ENCODE data around the gene ANXA2.
"Not testable (repeated sequence)": the region's sequence is repeated elsewhere in the genome, so short reads cannot be mapped to it uniquely, and the experiment has no call there.

ANXA2 gene

DNA sequence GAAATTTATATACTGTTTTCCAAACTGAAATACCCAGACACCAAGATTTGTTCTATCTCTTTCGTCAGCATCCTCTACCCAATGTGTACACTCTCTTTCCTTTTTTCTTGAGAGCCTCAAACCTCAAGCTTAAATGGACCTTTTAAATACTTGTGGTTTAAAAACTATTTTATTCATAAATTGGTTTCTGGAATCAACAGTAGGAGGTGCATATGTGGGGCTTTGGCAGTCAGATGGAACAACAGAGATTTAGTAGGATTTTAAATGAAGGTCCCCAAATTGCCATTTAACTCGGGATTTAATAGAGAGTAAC, 33.2 kb downstream of the ANXA2 start:
- no peak for FAIRE-seq

DNA sequence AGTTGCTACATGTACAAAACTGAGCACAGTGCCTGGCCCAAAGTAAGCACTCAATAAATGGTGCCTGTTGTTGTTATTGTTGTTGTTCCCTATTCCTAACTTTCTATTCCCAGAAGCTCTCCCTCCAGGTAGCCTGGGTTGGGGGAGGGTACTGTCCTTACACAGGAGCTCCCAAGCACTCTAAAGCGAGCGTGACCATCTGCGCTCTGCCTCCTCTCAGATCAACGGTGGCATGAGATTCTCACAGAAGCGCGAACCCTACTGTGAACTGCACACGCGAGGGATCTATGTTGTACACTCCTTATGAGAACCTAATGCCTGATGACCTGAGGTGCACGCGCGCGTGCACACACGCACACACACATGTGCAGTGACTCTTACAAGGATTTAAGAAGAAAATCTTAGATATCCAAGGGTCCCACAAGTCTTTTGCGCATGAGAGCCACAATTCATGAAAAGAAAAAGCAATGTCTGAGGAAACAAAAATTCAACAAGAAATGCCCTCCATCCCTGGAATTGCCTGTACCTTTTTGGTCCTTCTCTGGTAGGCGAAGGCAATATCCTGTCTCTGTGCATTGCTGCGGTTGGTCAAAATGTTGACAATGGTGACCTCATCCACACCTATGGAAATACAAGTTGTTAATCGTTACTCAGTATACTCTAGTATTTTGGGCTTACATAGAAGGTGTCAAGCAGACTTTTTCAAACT, 33.7 kb downstream of the ANXA2 start:
- FAIRE-seq: no peak

DNA sequence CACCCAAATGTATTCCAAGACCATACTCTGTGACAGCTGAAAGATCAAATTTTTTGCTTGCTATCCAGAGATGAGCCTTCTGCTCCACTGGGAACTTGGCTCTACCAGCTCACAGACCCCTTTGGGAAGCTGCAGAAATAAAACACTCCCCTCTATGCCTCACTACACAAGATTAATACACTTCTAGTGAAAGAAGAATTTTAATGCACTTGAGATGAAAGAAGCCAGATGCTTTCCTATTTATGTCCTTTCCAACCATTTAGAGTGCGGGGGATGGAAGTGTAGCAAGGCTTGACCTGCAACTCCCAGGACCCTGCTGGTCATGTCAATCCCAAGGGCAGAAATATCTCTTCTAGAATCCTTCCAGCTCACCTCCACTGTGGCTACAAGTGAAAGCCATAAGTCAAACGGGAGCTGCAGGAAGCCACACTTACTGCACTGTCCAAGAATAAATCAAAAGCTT, 34.7 kb downstream of the ANXA2 start:
- no peak for FAIRE-seq

DNA sequence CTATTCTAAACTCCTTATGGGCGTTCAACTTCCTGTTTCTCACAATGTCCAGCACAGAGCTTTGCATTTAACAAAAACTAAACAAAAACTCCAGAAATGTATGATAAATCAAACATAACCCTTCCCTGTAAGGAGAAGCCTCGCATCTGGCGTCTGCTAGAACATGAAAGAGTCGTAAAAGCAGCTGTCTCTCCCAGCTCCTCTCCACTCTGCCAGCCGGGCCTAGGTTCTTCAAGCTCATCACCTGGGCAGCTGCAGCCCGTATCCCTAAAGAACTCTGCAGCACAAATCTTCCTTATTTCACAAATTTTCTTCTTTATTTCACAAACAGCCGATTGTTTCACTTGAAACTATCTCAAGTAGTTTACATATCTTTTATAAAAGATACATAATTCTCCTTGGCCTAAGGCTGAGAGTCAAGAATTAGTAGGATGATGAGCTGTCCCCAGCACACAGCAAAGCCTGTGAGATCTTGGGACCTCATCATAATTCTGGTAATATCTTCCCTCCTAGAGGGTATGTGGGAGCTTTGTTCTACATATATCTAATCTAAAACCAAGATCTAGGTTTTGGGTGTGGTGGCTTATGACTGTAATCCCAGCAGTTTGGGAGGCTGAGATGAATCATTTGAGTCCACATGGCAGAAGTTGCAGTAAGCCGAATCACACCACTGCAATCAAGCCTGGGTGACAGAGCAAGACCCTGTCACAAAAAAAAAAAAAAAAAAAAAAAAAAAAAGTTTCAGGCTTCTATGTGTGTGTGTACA, 35.3 kb downstream of the ANXA2 start:
- FAIRE-seq: no peak

DNA sequence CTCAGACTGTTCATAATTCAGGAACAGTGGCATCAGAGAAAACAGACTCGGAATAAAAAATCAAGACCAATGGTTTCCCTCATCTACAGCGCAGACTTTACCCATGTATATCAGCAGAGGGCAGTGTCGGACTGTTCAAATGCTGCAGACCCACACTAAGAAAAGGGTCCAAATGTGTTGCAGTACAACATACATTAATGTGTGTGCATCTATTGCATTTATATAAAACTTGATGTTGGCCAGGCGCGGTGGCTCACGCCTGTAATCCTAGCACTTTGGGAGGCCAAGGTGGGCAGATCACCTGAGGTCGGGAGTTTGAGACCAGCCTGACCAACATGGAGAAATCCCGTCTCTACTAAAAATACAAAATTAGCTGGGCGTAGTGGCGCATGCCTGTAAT, 38.0 kb downstream of the ANXA2 start:
- FAIRE-seq: not testable (repeated sequence)

DNA sequence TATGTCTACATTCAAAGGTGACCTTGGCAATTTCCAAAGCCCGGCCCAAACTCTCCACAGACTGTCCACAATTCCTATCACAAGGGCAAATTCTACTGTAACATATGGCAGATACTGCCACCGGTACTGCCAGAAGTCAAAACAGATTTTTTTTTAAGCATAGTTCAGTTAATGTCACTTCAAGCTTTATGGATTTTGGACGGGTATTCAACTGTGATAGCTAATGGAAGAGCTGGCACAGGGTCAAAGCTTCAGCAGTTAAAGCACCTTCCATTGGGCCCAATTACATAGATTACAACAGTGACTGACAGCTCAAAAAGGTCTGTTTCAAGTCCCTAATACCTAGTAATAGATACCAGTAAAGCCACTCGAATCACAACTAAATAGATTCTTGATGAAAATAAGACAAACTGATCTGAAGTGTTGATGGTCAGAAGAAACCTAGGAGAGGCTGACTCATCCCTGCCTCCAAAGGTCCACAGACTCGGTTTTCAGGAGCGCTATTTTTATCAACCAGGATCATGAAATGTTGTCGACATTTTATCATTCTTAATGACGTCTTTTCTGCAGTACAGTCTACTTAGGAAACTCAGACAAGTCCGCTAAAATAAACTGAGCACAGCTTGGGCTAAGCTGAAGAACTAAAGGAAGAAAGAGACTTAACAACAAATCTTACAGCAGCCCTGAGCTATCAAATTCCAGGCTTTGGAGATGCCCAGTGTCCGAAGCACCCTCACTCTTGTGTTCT, 38.7 kb downstream of the ANXA2 start:
- no peak for FAIRE-seq

DNA sequence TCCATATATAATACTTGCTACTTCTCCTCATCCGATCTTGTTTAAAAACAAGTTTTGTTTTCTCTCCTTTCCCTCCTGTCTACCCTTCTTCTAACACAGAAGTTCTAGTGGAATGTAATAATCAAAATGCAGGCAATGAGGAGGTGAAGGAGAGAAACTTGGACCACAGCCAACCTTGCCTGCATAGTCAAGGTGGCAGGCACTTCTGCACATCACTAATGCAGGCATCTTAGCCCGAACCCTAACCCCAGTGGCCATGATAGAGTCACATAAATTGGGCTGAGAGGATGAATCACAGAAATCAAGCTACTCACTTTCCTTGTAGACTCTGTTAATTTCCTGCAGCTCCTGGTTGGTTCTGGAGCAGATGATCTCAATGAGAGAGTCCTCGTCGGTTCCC, 41.0 kb downstream of the ANXA2 start:
- no peak for FAIRE-seq

DNA sequence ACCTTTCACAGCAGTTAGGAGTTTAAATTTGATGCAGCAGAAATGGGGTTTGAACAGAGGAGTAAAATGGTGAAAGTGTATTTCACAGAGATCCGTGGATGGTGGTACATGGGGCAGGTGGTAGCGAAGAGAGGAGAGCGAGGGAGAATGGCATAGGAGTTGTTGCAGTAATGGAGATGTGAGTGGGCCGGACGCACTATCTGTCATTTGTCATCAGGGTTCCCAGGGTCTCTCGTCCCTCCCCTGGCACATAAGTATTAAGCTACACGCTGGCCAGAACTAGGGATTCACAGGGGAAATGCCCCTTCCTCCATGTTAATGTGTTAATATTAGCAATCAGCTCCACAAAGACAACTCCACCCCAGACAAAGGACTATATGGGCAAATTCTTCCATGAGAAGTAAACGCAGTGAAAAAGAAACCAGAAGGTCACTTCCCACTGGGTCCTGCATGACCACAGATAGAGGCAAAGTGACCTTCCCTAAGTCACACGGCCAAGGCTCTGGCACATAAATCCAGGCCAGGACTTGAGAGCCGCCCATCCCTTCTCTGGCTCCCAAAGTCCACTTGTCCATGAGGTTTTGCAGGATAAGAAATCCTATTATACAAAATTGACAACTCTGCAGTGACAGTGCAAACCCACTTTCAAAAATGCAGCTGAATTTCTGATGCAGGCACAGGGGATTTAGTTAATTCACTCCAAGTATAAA, 42.5 kb downstream of the ANXA2 start:
- FAIRE-seq: no peak

DNA sequence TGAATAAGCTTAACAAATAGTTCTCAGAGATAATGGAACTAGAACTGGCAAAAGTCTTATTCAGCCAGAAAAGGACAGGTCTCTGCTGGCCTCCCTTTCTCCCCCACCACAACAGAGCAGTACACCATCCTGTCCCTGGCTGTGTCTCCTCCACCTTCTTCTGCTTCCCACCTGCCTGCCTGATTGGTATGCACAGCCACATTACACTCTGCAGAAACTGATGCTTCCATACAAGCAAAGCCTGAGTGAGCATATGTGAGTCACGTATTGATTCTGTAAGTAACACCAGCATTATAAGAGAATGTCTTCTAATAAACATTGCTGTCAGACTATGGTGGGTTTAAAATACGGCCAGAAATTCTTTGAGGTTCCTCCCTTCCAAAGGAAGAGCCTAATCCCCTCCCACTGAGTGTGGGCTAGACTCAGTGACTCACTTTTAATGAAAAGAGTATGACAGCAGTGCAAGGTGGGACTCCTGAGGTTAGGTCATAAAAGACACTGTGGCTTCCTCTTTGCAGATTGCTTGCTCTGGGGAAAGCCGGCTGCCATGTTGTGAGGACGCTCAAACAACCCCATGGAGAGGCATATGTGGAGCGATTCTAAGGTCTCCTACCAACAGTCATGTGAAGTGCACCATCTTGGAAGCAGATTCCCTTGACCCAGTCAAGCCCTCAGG, 44.4 kb downstream of the ANXA2 start:
- no peak for FAIRE-seq

DNA sequence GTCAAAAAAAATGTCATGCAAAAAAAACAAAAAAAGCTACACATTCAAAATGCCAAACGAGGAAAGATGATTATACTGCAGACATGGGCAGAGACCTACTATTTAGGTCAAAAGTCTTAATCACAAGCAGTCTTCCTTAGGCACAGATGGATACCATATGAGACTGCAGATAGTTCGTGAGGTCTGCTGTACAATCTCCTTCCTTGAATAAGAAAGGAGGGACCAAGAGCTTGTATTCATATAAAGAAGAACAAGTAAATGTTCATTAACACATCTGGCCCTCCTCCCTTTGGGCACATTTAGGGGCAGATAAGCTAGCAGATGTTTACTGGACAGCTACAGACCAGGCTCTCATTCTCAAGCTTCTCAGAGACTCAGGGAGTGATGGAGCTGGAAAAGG, 45.3 kb downstream of the ANXA2 start:
- FAIRE-seq: no peak

DNA sequence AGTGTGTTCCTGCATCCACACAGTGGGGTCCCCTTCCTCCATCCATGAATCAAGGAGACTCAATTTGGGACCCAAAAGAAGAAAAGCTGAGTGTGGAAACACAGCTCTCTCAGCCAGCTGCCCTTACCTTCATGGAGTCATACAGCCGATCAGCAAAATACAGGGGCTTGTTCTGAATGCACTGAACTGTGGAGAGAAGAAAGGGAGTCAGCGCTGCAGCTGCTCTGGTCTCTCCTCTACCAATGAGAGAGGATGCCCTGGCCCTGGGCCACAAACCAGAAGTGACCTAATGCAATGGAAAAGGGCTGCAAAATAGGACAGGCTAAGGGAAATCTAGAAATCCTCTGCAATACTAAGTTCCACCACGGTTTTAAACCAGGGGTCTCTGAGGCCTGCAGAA, 46.7 kb downstream of the ANXA2 start:
- no peak for FAIRE-seq

DNA sequence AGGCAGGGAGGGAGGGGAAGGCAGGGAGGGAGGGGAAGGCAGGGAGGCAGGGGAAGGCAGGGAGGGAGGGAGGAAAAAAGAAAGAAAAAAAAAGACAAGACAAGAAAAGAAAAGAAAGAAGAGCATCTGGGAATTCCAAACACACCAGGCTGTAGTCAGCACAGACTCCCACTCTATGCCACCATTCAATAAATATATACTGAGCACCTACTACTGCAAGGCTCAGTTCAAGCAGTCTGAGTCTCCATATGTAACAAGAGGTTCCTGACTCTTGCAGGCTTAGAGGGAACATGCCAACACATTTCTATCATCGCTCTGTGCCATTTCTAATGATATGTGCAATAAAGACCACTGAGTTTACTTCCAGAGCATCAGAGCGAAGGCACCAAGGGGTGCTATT, 47.7 kb downstream of the ANXA2 start:
- FAIRE-seq: no peak

DNA sequence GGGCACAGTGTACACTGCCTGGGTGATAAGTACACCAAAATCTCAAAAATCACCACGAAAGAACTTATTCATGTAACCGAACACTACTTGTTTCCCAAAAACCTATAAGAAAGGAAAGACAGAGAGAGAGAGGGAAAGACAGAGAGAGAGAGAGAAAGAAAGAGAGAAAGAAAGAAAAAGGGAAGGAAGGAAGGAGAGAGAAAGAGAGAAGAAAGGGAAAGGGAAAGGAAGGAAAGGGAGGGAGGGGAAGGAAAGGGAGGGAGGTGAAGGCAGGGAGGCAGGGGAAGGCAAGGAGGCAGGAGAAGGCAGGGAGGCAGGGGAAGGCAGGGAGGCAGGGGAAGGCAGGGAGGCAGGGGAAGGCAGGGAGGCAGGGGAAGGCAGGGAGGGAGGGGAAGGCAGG, 48.2 kb downstream of the ANXA2 start:
- FAIRE-seq: no peak

DNA sequence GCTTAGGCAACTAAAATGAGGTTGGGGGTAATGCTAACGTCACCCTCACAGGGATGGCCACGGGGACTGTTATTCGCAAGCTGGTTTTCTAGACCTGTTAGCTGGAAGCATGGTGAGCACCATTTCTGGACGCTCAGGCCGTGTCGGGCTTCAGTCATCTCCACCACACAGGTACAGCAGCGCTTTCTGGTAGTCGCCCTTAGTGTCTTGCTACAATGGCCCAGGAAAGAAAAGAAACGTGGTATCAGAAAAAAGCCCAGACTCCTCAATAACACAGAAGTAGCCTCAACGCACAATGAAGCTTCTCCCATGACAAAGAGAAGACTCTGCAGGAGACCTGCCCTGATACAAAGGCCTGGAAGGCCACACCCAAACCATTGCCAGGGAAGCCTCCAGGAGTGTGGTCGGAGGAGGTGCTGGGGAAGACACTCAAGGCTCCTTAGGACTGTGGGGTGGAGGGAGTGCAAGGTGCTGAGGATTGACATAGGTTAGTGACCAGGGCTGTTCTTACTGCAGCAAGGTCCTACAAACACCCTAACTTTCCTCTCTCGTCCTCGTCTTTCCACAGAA, 50.2 kb downstream of the ANXA2 start:
- FAIRE-seq: no peak

DNA sequence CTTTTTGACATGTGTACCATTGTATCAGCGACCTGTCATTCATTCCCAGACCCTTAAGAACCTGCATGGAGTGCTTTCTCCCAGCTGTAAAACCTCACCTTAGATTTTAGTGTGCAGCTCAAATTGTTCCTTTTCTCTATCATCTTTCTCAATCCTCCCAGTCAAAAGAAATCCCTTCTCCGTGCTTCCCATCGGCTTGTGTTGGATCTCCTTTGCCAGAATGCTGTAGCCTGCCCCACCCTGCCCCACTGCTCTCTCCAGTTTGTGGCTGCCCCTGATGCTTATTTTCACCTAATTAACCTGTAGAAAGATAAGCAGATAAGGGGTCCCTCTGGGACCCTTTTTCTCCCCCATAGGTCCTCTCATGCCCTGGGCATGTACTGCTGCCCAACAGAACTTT, 51.1 kb downstream of the ANXA2 start:
- FAIRE-seq: no peak

DNA sequence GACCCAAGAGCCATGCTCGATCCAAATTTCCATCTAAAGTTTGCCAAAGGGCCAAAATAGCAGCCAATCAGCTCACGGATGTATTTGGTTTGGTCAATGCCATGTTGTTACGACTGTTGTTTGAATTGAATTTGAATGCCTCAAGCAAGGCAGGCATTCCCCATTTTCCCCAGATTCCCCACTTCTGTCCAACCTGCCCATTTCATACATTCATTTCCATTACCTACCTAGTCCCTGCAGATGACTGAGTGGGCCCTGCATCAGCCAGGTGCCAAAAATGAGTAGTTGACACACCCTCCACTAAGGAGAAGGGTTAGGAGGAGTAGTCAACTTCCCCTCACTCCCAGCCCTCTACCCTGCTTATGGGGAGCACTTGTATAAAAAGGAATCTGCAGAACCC, 51.7 kb downstream of the ANXA2 start:
- no peak for FAIRE-seq

DNA sequence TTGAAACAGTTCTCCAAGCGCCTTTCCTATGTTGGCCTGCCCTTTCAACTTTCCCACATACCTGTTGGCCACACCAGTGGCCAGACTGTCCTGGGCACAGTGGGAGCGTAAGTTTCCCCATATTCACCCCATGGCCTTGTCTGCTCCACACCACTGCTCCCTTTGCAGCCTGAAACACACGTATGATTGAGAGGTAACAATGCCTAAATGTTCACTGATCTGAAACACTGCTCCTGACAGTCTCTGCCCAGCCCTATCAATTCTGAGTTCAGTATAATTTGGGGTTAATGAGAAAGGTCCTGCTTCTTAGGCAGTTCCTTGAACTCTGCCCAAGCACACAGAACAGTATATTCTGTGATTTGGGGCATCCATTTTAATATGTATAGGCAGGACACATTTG, 52.2 kb downstream of the ANXA2 start:
- FAIRE-seq: no peak

DNA sequence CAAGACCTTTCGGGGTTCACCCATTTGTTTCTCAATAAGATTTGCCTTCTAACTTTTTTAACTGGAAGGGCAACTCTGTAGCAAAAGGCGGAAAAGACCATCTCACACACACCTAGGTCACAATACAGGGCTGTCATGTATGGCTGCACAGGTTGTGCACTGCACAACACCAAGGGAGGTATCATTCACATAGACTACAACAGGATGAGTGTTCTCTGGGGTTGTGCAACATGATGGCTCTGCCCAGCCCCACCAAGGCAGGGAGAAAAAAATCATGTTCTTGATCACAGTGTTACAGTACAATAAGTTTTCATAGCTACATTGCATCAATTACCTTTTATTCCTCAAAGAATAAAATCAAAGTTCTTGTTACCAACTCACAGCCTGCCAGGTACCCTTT, 52.8 kb downstream of the ANXA2 start:
- FAIRE-seq: no peak

DNA sequence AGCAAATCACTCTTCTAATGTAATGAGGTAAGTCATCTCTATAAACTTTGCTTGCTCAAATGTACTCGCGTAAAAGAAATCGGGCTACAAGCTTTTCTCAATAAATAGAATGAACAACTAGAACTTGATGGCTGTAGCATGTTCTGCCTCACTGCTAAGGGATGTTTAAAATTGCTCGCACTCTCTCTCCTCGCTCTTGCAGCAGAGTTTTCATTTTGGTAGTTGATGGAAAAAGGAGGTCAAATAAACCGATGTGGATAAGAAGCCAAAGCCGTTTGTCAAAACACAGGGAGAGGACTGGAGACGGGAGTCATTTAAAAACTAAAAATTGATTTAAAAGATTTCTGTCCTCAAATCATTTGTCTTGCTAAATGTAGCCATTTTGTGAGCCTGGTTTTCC, 53.3 kb downstream of the ANXA2 start:
- FAIRE-seq: no peak

DNA sequence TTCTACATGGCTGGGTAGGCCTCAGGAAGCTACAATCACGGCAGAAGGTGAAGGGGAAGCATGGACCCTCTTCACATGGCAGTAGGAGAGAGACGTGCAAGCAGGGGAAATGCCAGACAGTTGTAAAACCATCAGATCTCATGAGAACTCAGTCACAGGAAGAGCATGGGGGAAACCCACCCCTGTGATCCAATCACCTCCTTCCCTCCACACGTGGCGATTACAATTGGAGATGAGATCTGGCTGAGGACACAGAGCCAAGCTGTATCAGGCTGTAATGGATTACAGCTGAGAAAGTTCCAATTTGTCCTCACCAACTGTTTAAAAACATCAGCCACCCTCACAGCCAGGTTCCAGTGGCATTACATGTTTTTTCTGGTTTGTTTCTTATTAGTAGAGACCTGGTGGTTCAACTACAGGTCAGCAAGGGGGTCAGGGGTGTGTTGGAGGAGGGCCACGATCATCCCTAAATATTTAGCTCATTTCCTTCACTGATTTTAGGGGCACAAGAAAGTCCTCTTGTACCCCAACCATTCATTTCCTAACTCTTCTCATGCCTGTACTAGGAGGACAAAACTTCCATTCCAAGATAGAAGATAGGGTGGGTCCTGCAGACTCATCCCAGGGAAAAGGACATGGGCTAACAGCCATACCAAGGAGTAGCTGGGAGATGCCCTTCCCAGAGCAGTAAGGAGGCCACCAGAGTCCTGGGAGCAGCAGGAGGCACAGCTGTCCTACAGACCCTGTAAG, 54.4 kb downstream of the ANXA2 start:
- no peak for FAIRE-seq

DNA sequence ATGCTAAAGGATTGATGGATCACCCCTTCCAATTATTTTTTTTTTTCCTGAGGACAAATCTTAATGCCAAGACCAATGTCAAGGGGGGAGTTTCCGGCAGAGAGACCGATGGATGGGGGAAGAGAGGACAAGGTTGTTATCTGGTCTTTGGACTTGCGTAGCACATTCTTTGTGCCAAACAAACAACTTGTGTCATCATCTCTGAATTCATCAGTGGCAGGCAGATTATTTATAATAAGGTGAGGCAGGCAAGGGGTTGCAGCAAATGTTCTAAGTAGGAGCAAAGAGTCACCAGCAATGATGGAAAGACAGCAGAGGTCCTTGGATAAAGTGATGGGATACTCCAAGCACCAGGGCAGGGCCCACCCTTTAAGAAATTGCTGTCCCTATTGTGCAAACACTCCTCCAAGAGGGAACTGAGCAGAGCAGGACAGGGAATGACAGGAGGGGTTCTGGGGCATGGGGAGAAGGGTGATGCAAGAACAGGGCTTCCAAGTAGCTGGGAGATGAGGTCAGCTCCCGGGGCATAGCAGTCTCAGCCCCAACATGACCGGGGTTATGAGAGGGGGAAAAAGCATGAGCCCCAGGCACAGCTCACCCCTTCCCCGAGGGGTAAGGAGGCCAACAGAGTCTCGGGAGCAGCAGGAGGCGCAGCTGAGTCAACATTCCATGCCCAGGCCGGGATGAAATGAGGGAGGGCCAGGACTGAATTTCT, 57.4 kb downstream of the ANXA2 start:
- no peak for FAIRE-seq

All from colon (tissue), 2 donors.